ENCODE data around the gene AUTS2.

DNA sequence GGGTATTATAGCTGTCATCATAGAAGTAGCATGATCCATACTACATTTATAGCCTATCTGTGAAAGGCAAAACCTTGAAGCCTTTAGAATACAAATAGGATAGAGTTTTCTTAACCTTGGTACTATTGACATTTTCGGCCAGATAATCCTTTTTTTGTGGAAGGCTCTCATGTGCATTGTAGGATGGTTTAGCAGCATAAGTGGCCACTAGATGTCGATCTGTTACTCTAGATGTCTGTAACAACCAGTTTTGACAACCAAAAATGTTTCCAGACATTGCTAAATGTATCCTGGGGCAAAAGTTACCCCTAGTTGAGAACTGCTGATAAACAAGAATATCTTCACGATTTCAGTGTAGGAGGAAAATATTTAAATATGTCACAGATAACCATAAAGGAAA lies 1214.2 kb downstream of the AUTS2 start:
- TF ChIP-seq, protein P1, sequence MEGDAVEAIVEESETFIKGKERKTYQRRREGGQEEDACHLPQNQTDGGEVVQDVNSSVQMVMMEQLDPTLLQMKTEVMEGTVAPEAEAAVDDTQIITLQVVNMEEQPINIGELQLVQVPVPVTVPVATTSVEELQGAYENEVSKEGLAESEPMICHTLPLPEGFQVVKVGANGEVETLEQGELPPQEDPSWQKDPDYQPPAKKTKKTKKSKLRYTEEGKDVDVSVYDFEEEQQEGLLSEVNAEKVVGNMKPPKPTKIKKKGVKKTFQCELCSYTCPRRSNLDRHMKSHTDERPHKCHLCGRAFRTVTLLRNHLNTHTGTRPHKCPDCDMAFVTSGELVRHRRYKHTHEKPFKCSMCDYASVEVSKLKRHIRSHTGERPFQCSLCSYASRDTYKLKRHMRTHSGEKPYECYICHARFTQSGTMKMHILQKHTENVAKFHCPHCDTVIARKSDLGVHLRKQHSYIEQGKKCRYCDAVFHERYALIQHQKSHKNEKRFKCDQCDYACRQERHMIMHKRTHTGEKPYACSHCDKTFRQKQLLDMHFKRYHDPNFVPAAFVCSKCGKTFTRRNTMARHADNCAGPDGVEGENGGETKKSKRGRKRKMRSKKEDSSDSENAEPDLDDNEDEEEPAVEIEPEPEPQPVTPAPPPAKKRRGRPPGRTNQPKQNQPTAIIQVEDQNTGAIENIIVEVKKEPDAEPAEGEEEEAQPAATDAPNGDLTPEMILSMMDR (IDR thresholded peaks at IDR 0.05), result peak; percentile 36 to 67 (median 54)
- no peak for TF ChIP-seq POLR2A (IDR thresholded peaks at IDR 0.05)
